K562 (cell line): ENCODE results near the gene CPSF4. TPM values are rescaled to one million over a fixed set of nuclear protein-coding genes. Genes with fewer than 3 reads are reported as not detected.

ENCODE experiments used
- ATAC-seq: fragments of 200-7000 bp; cut with Tn5 transposase; 3 replicates; pipeline ENCODE4 v1.9.1; 2020; ENCODE audit warnings: moderate library complexity
- BruUV-seq: library from RNA; stranded (reverse); fragments of 400-500 nt; replicated peaks from 2 replicates; lab custom pipeline; 2021; lab: Mats Ljungman, UMichigan
- CTCF ChIA-PET: fragments of 300-600 bp; formaldehyde crosslinking; extraction: SDS; loops from one replicate; lab custom pipeline; 2021; ENCODE audit warnings: low intra/inter-chr PET ratio; lab: Yijun Ruan, JAX
- POLR2A ChIA-PET: fragments of 300-600, 350-650 bp; sonication (Branson Sonifier 250); formaldehyde crosslinking; extraction: SDS; loops from one replicate; lab custom pipeline; 2021; ENCODE audit warnings: antibody characterized with exemption, inconsistent platforms; lab: Yijun Ruan, JAX
- DNase-seq, 4 experiments: peaks; one replicate each; pipeline versions ENCODE4 v3.0.0 to v3.0.0-alpha.2; 2011 to 2018; ENCODE audit warnings: low spot score in 3 of 4, mixed read lengths in 3 of 4; ENCODE audit errors: extremely low read depth in 1 of 4
- FAIRE-seq: peaks from 2 replicates; lab custom pipeline; 2011; peaks lifted over from hg19 to GRCh38; lab: Jason Lieb, UNC
- H2AFZ ChIP-seq: 2 replicates; pipeline ENCODE4 v1.6.0; 2011; ENCODE audit warnings: low read depth, low read length, control low read depth, inconsistent platforms
- H3K27ac ChIP-seq: fragments of 200-600 bp; 3 replicates; pipeline ENCODE4 v1.8.0; 2011; ENCODE audit warnings: low read depth, mild to moderate bottlenecking, control low read depth, inconsistent platforms, low read length, moderate library complexity, mixed read lengths; ENCODE audit errors: extremely low read depth
- H3K27me3 ChIP-seq, 2 experiments: fragments of 300-600 bp in 1 of 2; 2 replicates in 1 of 2; 3 replicates in 1 of 2; pipeline versions ENCODE4 v1.6.0 to v1.8.0; 2011; ENCODE audit warnings: inconsistent platforms in 2 of 2, low read length in 2 of 2, mild to moderate bottlenecking in 1 of 2, mixed read lengths in 1 of 2, moderate library complexity in 1 of 2; ENCODE audit not compliant: control insufficient read depth in 2 of 2, insufficient read depth in 2 of 2
- H3K36me3 ChIP-seq: fragments of 300-600 bp; 3 replicates; pipeline ENCODE4 v1.8.0; 2011; ENCODE audit warnings: mild to moderate bottlenecking, low read length, inconsistent platforms; ENCODE audit not compliant: control insufficient read depth, insufficient read depth
- H3K4me1 ChIP-seq, 2 experiments: fragments of 200-600 bp in 1 of 2; replicated peaks in 1 of 2; 2 replicates in 1 of 2; 3 replicates in 1 of 2; pipeline versions ENCODE4 v1.5.1 to v1.8.0; 2011; ENCODE audit warnings: inconsistent platforms in 2 of 2, low read length in 2 of 2, mild to moderate bottlenecking in 1 of 2, mixed read lengths in 1 of 2, moderate library complexity in 1 of 2; ENCODE audit not compliant: control insufficient read depth in 2 of 2, insufficient read depth in 2 of 2
- H3K4me2 ChIP-seq: 2 replicates; pipeline ENCODE4 v1.6.1; 2011; ENCODE audit warnings: low read length, control low read depth, inconsistent platforms, mixed read lengths; ENCODE audit not compliant: insufficient read depth
- H3K4me3 ChIP-seq: fragments of 200-600 bp; sonication (generic), shearing (Covaris generic); 2 replicates; pipeline ENCODE4 v1.5.1; 2016; ENCODE audit warnings: control low read depth, inconsistent platforms
- H3K79me2 ChIP-seq: fragments of 200-600 bp; 3 replicates; pipeline ENCODE4 v1.8.0; 2011; ENCODE audit warnings: low read length, inconsistent platforms; ENCODE audit not compliant: control insufficient read depth, insufficient read depth
- H3K9ac ChIP-seq, 2 experiments: 2 replicates each; pipeline versions ENCODE4 v1.6.0 to v1.6.1; 2011; ENCODE audit warnings: low read depth in 2 of 2, low read length in 2 of 2, control low read depth in 1 of 2, inconsistent platforms in 1 of 2, mild to moderate bottlenecking in 1 of 2, mixed read lengths in 1 of 2; ENCODE audit not compliant: insufficient read depth in 1 of 2
- H3K9me1 ChIP-seq: one replicate; pipeline ENCODE4 v1.6.0; 2011; ENCODE audit warnings: inconsistent platforms, mild to moderate bottlenecking, low read length, moderate library complexity; ENCODE audit not compliant: control insufficient read depth, insufficient read depth
- H3K9me3 ChIP-seq: replicated peaks from 2 replicates; pipeline ENCODE4 v1.5.1; 2011; ENCODE audit warnings: low read depth, low read length, inconsistent platforms; ENCODE audit not compliant: control insufficient read depth, insufficient read depth
- H4K20me1 ChIP-seq: replicated peaks from 2 replicates; pipeline ENCODE4 v1.6.1; 2011; ENCODE audit warnings: low read length, inconsistent platforms, mixed read lengths; ENCODE audit not compliant: control insufficient read depth, insufficient read depth
- ATF3 ChIP-seq, 2 experiments: fragments of 450-650 bp in 1 of 2; sonication (generic) in 1 of 2; formaldehyde crosslinking in 1 of 2; IDR thresholded peaks in 1 of 2; conservative IDR thresholded peaks in 1 of 2; 2 replicates each; pipeline versions ENCODE4 v1.6.1 to v1.8.1; 2016 to 2023; ENCODE audit warnings: mild to moderate bottlenecking in 2 of 2, moderate library complexity in 2 of 2, inconsistent platforms in 1 of 2, missing genetic modification reagents in 1 of 2
- BRD9 ChIP-seq: fragments of 450-650 bp; IDR thresholded peaks from 2 replicates; pipeline ENCODE4 v1.6.1; 2018; ENCODE audit warnings: low read depth; ENCODE audit not compliant: partially characterized antibody
- CEBPG ChIP-seq, 3 experiments: fragments of 200-800 bp in 1 of 3; sonication (Bioruptor generic) in 1 of 3; sonication (generic) in 1 of 3; formaldehyde crosslinking in 1 of 3; IDR thresholded peaks in 2 of 3; conservative IDR thresholded peaks in 1 of 3; 2 replicates each; pipeline versions ENCODE4 v1.6.1 to v1.8.0; 2016 to 2022; ENCODE audit warnings: missing compliant biosample characterization in 2 of 3, missing genetic modification characterization in 2 of 3, mild to moderate bottlenecking in 1 of 3, missing genetic modification reagents in 1 of 3
- EWSR1 ChIP-seq: fragments of 450-650 bp; IDR thresholded peaks from 2 replicates; pipeline ENCODE4 v1.6.1; 2018; ENCODE audit warnings: borderline replicate concordance, mild to moderate bottlenecking, low read depth, moderate library complexity; ENCODE audit not compliant: partially characterized antibody
- MTA2 ChIP-seq: fragments of 450-650 bp; IDR thresholded peaks from 2 replicates; pipeline ENCODE4 v1.6.1; 2016; ENCODE audit warnings: low read depth
- PYGO2 ChIP-seq: fragments of 450-650 bp; IDR thresholded peaks from 2 replicates; pipeline ENCODE4 v1.6.1; 2016; ENCODE audit warnings: mild to moderate bottlenecking, missing genetic modification characterization, moderate library complexity, missing compliant biosample characterization
- SFPQ ChIP-seq: fragments of 200-400 bp; formaldehyde crosslinking; IDR thresholded peaks from 2 replicates; pipeline ENCODE4 v1.6.1; 2017; ENCODE audit warnings: mild to moderate bottlenecking, low read depth, low read length, moderate library complexity
- SIRT6 ChIP-seq: IDR thresholded peaks from one replicate; pipeline ENCODE4 v1.6.1; 2012; ENCODE audit warnings: low read depth, mild to moderate bottlenecking, control low read depth, inconsistent platforms, low read length, moderate library complexity
- SP1 ChIP-seq: sonication (generic); formaldehyde crosslinking; IDR thresholded peaks from 2 replicates; pipeline ENCODE4 v1.8.1; 2022; ENCODE audit warnings: mild to moderate bottlenecking, missing genetic modification reagents
- ZNF263 ChIP-seq: sonication (generic); formaldehyde crosslinking; IDR thresholded peaks from 2 replicates; pipeline ENCODE4 v1.8.0; 2022; ENCODE audit warnings: mild to moderate bottlenecking, missing genetic modification reagents, borderline replicate concordance
- ZNF551 ChIP-seq: fragments of 250-450 bp; sonication (Bioruptor Pico); IDR thresholded peaks from 2 replicates; pipeline ENCODE4 v1.5.0; 2021; ENCODE audit warnings: mild to moderate bottlenecking, moderate library complexity
- WGBS: fragments of 100-300 bp; shearing (Covaris generic); methylation state at CpG from one replicate; pipeline ENCODE4 v1.1.6; 2016; ENCODE audit warnings: low coverage, mixed read lengths; ENCODE audit not compliant: insufficient coverage; ENCODE audit errors: missing lambda C conversion rate; 5-methylcytosine and 5-hydroxymethylcytosine counted together
- in situ Hi-C: fragments of 300-500 bp; cut with MboI; formaldehyde crosslinking; loops from 4 replicates; pipeline ENCODE4 v1.15.0; 2018; ENCODE audit warnings: inconsistent platforms, mixed read lengths
- intact Hi-C: fragments of 100-400 bp; cut with micrococcal nuclease; formaldehyde crosslinking; loops from 2 replicates; pipeline ENCODE4 v1.14.2; 2022
- polyA plus RNA-seq, 8 experiments: library from polyadenylated mRNA; depleted of rRNA in 4 of 8; stranded (reverse) in 5 of 8; unstranded in 3 of 8; fragments of >200 nt; fragmentation: Nextera tagmentation in 2 of 8; fragmentation: Illumina TruSeq in 1 of 8; extraction: Ambion mirVana in 2 of 8; extraction: Trizol in 1 of 8; gene quantifications; 2 replicates each; pipeline versions ENCODE4 v1.2.1 to v1.2.3, GENCODE V29; 2011 to 2014; ENCODE audit warnings: inconsistent platforms in 1 of 8, missing spikeins in 1 of 8
- total RNA-seq, 7 experiments: library from RNA; depleted of rRNA in 6 of 7; stranded (reverse); fragments of >200 nt in 6 of 7; fragmentation: Illumina TruSeq in 2 of 7; extraction: Trizol in 2 of 7; gene quantifications; 2 replicates each; pipeline versions ENCODE4 v1.2.1 to v1.2.3, GENCODE V29; 2011 to 2021; ENCODE audit warnings: low replicate concordance in 1 of 7
- TF ChIP-seq, protein P1 (sequence below): fragments of 450-650 bp; formaldehyde crosslinking; IDR thresholded peaks from 2 replicates; pipeline ENCODE4 v1.4.0; 2022; ENCODE audit warnings: missing genetic modification characterization
- TF ChIP-seq, protein P2 (sequence below): sonication (generic); formaldehyde crosslinking; IDR thresholded peaks from 2 replicates; pipeline ENCODE4 v1.8.0; 2022; ENCODE audit warnings: missing genetic modification reagents, mild to moderate bottlenecking, moderate library complexity, borderline replicate concordance
- TF ChIP-seq, protein P3 (sequence below): fragments of 450-650 bp; formaldehyde crosslinking; IDR thresholded peaks from 2 replicates; pipeline ENCODE4 v1.4.0; 2020; ENCODE audit warnings: mild to moderate bottlenecking, moderate library complexity

CPSF4 gene
- total and polyA plus RNA-seq, 9 of the 15 experiments (the other 6 are each of a cell fraction or from before 2014, with no cell fraction given): 16.9 to 118 (median 71.7) TPM

- intact Hi-C loops: no loop called here
- TF ChIP-seq SFPQ: no peak
- TF ChIP-seq PYGO2 (tag): no peak
- TF ChIP-seq ATF3 (IDR thresholded peaks at IDR 0.05): no peak
- TF ChIP-seq ATF3 (CRISPR knock-in tag; conservative IDR thresholded peaks at IDR 0.05): no peak
- TF ChIP-seq SP1 (CRISPR knock-in tag): no peak
- no peak for TF ChIP-seq BRD9
- no peak for TF ChIP-seq CEBPG (CRISPR knock-in tag; IDR thresholded peaks at IDR 0.05)
- TF ChIP-seq CEBPG (tag; conservative IDR thresholded peaks at IDR 0.05 in 1 of 2, IDR thresholded peaks at IDR 0.05 in 1 of 2): no peak
- no peak for TF ChIP-seq ZNF263 (CRISPR knock-in tag)
- no peak for TF ChIP-seq ZNF551
- TF ChIP-seq EWSR1: no peak
- TF ChIP-seq, protein P1, sequence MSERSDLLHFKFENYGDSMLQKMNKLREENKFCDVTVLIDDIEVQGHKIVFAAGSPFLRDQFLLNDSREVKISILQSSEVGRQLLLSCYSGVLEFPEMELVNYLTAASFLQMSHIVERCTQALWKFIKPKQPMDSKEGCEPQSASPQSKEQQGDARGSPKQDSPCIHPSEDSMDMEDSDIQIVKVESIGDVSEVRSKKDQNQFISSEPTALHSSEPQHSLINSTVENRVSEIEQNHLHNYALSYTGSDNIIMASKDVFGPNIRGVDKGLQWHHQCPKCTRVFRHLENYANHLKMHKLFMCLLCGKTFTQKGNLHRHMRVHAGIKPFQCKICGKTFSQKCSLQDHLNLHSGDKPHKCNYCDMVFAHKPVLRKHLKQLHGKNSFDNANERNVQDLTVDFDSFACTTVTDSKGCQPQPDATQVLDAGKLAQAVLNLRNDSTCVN: no peak
- TF ChIP-seq SIRT6: no peak
- no peak for TF ChIP-seq MTA2
- TF ChIP-seq, protein P2, sequence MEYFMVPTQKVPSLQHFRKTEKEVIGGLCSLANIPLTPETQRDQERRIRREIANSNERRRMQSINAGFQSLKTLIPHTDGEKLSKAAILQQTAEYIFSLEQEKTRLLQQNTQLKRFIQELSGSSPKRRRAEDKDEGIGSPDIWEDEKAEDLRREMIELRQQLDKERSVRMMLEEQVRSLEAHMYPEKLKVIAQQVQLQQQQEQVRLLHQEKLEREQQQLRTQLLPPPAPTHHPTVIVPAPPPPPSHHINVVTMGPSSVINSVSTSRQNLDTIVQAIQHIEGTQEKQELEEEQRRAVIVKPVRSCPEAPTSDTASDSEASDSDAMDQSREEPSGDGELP (CRISPR knock-in tag): no peak
- TF ChIP-seq, protein P3, sequence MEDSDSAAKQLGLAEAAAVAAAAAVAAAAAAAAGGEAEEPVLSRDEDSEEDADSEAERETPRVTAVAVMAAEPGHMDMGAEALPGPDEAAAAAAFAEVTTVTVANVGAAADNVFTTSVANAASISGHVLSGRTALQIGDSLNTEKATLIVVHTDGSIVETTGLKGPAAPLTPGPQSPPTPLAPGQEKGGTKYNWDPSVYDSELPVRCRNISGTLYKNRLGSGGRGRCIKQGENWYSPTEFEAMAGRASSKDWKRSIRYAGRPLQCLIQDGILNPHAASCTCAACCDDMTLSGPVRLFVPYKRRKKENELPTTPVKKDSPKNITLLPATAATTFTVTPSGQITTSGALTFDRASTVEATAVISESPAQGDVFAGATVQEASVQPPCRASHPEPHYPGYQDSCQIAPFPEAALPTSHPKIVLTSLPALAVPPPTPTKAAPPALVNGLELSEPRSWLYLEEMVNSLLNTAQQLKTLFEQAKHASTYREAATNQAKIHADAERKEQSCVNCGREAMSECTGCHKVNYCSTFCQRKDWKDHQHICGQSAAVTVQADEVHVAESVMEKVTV: no peak
Measured at GRCh38 chr7:99392046-99392445, 46.7 kb upstream of the CPSF4 start.

More at GRCh38 chr7:99392046-99392445, 46.7 kb upstream of the CPSF4 start:
- ChIA-PET CTCF (interaction anchor here (1.0 kb wide), 1 partner anchor 27 kb away, joined by 3 read pairs; no protein-coding TSS in a partner anchor), POLR2A (interaction anchor here (1.6 to 4.7 kb wide), 2 partner anchors 13 to 16 kb away, joined by 3 to 35 read pairs; partner anchors contain the start of genes BUD31 and PDAP1)
- Histone ChIP-seq H3K79me2 (no peaks in the 10 kb centered on the region), H3K9ac (no peak overlapping the region), H3K27me3 (no peaks in the 10 kb centered on the region), H2AFZ (no peak overlapping the region), H3K9me3 (no peaks in the 10 kb centered on the region), H3K9me1 (no peaks in the 10 kb centered on the region), H4K20me1 (peaks cover 9% of the 10 kb centered on the region), H3K4me3 (no peak overlapping the region), H3K27ac (no peak overlapping the region), H3K4me2 (no peak overlapping the region), H3K36me3 (peaks cover 94% of the 10 kb centered on the region), H3K4me1 (peaks cover 0 to 36% of the 10 kb centered on the region in 2 experiments; a peak in 2 of 5 replicates)
- WGBS: 92% methylated on average over 7 of the region's 8 CpGs
- in situ Hi-C loops: no loop called here
- FAIRE-seq (no peak), ATAC-seq (no peak), DNase-seq (no peak)
- no TSS peak for BruUV-seq
